Sigmoid colon (tissue), 7 donors: ENCODE measurements around the gene NGFR. TPM values are rescaled to one million over a fixed set of nuclear protein-coding genes. Genes with fewer than 3 reads are reported as not detected.

Source experiments
- DNase-seq: peaks from one replicate; pipeline ENCODE4 v3.0.0-alpha.2; 2019
- H3K27ac ChIP-seq, 4 donors: fragments of 200-600 bp; sonication (generic); one replicate each; pipeline ENCODE4 v1.5.1; 2016 to 2019; ENCODE audit warnings: mild to moderate bottlenecking in 1 of 4
- H3K27me3 ChIP-seq, 3 donors: fragments of 200-600 bp; sonication (generic); one replicate each; pipeline ENCODE4 v1.5.1; 2019; ENCODE audit warnings: mild to moderate bottlenecking in 1 of 3
- H3K36me3 ChIP-seq, 4 donors: fragments of 200-600 bp; sonication (generic); one replicate each; pipeline ENCODE4 v1.5.1; 2016 to 2019
- H3K4me1 ChIP-seq, 4 donors: fragments of 200-600 bp; sonication (generic); one replicate each; pipeline ENCODE4 v1.5.1; 2017 to 2019
- H3K4me3 ChIP-seq, 4 donors: fragments of 200-600 bp; sonication (generic); one replicate each; pipeline ENCODE4 v1.5.1; 2017 to 2019; ENCODE audit warnings: mild to moderate bottlenecking in 2 of 4, moderate library complexity in 1 of 4
- H3K9me3 ChIP-seq, 4 donors: fragments of 200-600 bp in 3 of 4; sonication (generic) in 3 of 4; one replicate each; pipeline versions ENCODE4 v1.5.1 to v1.6.1; 2013 to 2019
- EP300 ChIP-seq, 4 donors: sonication (generic); formaldehyde crosslinking; IDR thresholded peaks; one replicate each; pipeline ENCODE4 v1.6.1; 2017; ENCODE audit warnings: antibody characterized with exemption in 4 of 4
- POLR2A ChIP-seq, 2 donors: fragments of 450-650 bp; IDR thresholded peaks; one replicate each; pipeline ENCODE4 v1.6.1; 2016; ENCODE audit warnings: antibody characterized with exemption in 2 of 2, mild to moderate bottlenecking in 2 of 2, moderate library complexity in 2 of 2
- POLR2AphosphoS5 ChIP-seq, 4 donors: sonication (generic); formaldehyde crosslinking; IDR thresholded peaks; one replicate each; pipeline ENCODE4 v1.6.1; 2017; ENCODE audit warnings: antibody characterized with exemption in 4 of 4
- WGBS, 2 donors: extraction: QIAGEN DNeasy Blood & Tissue Kit; methylation state at CpG; one replicate each; pipeline ENCODE4 v1.1.7; 2013; 5-methylcytosine and 5-hydroxymethylcytosine counted together
- intact Hi-C: fragments of 100-400 bp; cut with DNase I; formaldehyde crosslinking; loops from one replicate; pipeline ENCODE4 v1.15.1; 2023
- polyA plus RNA-seq, 3 donors: library from polyadenylated mRNA; stranded (reverse); fragments of 200-250 nt; gene quantifications; one replicate each; pipeline ENCODE4 v1.2.3, GENCODE V29; 2013
- total RNA-seq, 4 donors: library from RNA; depleted of rRNA; stranded (reverse); fragments of >200 nt; gene quantifications; one replicate each; pipeline ENCODE4 v1.1.0, GENCODE V29; 2016
- TF ChIP-seq, protein P1 (sequence below), 4 experiments: fragments of 450-650 bp in 3 of 4; fragments of 200-600 bp in 1 of 4; IDR thresholded peaks; one replicate each; pipeline ENCODE4 v1.5.1; 2016 to 2019; ENCODE audit warnings: antibody characterized with exemption in 4 of 4, mild to moderate bottlenecking in 3 of 4, moderate library complexity in 2 of 4
- donor health status: healthy with polysubstance abuse.
- donor health status: Bipolar disorder and iron deficiency.
- donor health status: healthy.

NGFR gene
- total and polyA plus RNA-seq, 7 donors: 0.46 to 15.2 (median 6.9) TPM

DNA sequence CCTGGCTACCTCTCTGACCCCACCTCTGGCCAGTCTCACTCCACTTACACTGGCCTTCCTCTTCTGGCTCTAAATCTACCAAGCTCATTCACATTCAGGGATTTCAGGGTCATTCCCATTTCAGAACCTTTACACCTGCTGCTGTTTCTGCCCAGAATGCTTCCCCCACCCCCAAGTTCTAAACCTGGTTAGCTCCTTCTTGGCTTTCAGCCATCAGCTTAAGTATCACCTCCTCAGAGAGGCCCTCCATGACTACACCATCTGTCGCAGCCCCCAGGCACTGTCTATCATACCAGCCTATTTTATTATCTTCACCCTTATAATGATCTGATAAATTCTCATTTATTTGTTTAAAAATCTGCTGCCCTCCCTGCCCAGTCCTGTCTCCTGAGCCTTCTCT, 23.3 kb upstream of the NGFR start:
- Histone ChIP-seq H3K4me1 (peaks cover 0 to 18% (median 12%) of the 10 kb centered on the region in 4 donors), H3K36me3 (no peaks in the 10 kb centered on the region), H3K27ac (no peak overlapping the region), H3K9me3 (no peaks in the 10 kb centered on the region), H3K27me3 (peaks cover 8 to 67% (median 13%) of the 10 kb centered on the region in 3 donors), H3K4me3 (no peak overlapping the region)
- TF ChIP-seq POLR2AphosphoS5 (IDR thresholded peaks at IDR 0.05) (no peak), POLR2A (IDR thresholded peaks at IDR 0.05) (no peak), EP300 (IDR thresholded peaks at IDR 0.05) (no peak)
- TF ChIP-seq, protein P1, sequence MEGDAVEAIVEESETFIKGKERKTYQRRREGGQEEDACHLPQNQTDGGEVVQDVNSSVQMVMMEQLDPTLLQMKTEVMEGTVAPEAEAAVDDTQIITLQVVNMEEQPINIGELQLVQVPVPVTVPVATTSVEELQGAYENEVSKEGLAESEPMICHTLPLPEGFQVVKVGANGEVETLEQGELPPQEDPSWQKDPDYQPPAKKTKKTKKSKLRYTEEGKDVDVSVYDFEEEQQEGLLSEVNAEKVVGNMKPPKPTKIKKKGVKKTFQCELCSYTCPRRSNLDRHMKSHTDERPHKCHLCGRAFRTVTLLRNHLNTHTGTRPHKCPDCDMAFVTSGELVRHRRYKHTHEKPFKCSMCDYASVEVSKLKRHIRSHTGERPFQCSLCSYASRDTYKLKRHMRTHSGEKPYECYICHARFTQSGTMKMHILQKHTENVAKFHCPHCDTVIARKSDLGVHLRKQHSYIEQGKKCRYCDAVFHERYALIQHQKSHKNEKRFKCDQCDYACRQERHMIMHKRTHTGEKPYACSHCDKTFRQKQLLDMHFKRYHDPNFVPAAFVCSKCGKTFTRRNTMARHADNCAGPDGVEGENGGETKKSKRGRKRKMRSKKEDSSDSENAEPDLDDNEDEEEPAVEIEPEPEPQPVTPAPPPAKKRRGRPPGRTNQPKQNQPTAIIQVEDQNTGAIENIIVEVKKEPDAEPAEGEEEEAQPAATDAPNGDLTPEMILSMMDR (IDR thresholded peaks at IDR 0.05): no peak
- no peak for DNase-seq
- WGBS, 2 donors: 91 to 94% methylated on average over 1 of the region's 1 CpG
- intact Hi-C loops: no loop called here

DNA sequence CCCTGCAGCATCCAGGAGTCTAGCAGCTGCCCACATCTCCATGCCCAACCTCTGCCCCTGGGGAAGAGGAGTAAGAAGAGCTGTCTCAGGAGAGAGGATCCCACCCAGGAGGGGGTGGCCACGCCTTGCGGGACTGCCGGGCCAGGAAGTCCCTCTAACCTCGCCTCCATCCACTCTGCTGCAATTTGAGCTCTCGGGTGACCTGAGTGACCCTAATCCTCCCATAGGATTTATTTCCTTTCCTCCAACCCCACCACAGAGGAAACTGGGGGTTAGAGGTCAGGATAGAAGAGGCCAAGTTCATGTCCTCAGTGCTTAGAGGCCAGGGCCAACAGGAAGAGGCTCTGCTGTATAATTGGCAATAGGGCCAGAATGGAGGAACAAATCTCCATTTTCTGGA, 22.6 kb upstream of the NGFR start:
- Histone ChIP-seq H3K27me3 (peaks cover 8 to 67% (median 13%) of the 10 kb centered on the region in 3 donors), H3K4me3 (no peak overlapping the region), H3K36me3 (no peaks in the 10 kb centered on the region), H3K27ac (no peak overlapping the region), H3K9me3 (no peaks in the 10 kb centered on the region), H3K4me1 (peaks cover 0 to 18% (median 12%) of the 10 kb centered on the region in 4 donors)
- TF ChIP-seq, protein P1 (IDR thresholded peaks at IDR 0.05): no peak
- TF ChIP-seq POLR2AphosphoS5 (IDR thresholded peaks at IDR 0.05) (no peak), EP300 (IDR thresholded peaks at IDR 0.05) (no peak), POLR2A (IDR thresholded peaks at IDR 0.05) (no peak)
- WGBS, 2 donors: 57 to 71% methylated on average over 5 of the region's 5 CpGs
- intact Hi-C loops: no loop called here
- DNase-seq: no peak

DNA sequence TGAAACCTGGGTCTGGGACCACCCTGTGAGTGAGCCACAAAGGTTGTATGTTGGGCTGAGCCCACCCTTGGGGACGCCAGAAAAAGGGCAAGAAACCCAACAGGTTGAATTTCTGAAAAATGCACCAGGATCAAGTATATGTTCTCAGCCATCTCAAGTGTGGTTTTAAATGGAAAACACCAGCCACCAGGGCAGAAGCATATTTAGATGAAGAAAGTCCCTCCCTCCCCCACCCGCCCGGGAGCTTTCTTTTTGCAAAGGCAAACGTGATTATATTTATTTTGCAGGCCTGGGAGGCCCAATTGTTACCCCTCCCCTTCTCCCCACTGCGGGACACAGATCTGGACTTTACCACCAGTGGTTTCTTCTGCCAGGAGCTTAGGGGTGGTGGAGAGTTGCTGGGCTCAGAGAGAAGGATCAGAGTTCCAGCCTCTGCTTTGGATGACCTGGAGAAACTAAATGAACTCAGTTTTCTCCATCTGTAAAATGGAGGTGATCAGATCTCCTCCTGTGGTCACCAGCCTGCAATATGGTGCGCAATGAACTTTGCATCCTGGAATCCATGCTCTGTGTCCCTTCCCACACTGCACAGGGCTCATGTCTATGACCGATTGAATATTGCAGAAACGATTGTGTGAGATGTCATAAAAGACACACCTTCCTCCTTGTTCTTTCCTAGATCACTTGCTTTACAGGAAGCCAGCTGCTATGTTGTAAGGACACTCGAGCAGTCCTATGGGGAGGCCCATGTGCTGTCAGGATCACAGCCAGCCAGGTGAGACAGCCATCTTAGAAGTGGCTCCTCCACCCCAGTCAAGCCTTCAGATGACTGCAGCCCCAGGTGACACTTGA, 21.0 kb upstream of the NGFR start:
- H3K27me3 ChIP-seq: peaks cover 8 to 64% (median 13%) of the 10 kb centered on the region in 3 donors
- WGBS, 2 donors: 31 to 65% methylated on average over 9 of the region's 9 CpGs
- intact Hi-C loops: no loop called here

DNA sequence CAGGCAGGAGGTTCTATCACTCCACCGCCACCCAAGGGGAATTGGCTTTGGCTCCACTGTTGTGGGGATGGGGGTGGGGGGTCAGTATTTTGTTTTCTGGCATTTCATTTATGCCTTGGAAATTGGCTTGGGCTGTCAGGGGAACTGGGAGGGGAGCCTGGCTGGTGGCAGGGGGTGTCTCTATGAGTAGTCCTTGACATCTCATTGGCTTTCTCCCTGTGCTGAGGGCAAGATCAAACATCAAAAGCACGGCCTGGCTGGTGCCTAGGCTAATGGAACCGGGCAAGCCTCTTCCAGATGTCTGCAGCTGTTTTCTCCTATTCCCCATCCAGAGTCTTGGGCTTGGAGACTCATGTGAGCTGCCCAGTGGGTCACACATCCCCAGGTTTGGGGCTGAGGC, 17.4 kb upstream of the NGFR start:
- TF ChIP-seq EP300 (IDR thresholded peaks at IDR 0.05): no peak
- TF ChIP-seq POLR2AphosphoS5 (IDR thresholded peaks at IDR 0.05): no peak
- TF ChIP-seq POLR2A (IDR thresholded peaks at IDR 0.05): no peak
- TF ChIP-seq, protein P1 (IDR thresholded peaks at IDR 0.05): no peak
- no peaks in the 10 kb centered on the region for H3K9me3 ChIP-seq
- intact Hi-C loops: no loop called here
- WGBS, 2 donors: 41 to 60% methylated on average over 3 of the region's 3 CpGs
- no peaks in the 10 kb centered on the region for H3K4me1 ChIP-seq
- H3K36me3 ChIP-seq: no peaks in the 10 kb centered on the region
- H3K27ac ChIP-seq: no peak overlapping the region
- DNase-seq: no peak
- no peak overlapping the region for H3K4me3 ChIP-seq
- peaks cover 0 to 35% (median 0%) of the 10 kb centered on the region in 3 donors for H3K27me3 ChIP-seq

More for the DNA sequence above, 21.0 kb upstream of the NGFR start:
- Histone ChIP-seq H3K4me3 (no peak overlapping the region), H3K27ac (no peak overlapping the region), H3K4me1 (peaks cover 0 to 18% (median 12%) of the 10 kb centered on the region in 4 donors), H3K9me3 (no peaks in the 10 kb centered on the region), H3K36me3 (no peaks in the 10 kb centered on the region)
- TF ChIP-seq EP300 (IDR thresholded peaks at IDR 0.05) (no peak), POLR2AphosphoS5 (IDR thresholded peaks at IDR 0.05) (no peak), POLR2A (IDR thresholded peaks at IDR 0.05) (no peak)
- TF ChIP-seq, protein P1 (IDR thresholded peaks at IDR 0.05): no peak
- DNase-seq: no peak
